MCF 10A (cell line): ENCODE results near the gene PIP5KL1. TPM values are rescaled to one million over a fixed set of nuclear protein-coding genes. Genes with fewer than 3 reads are reported as not detected.
A peak's percentile ranks its signal among the peaks of the same experiment; 100 is the strongest.

Source experiments
- BruUV-seq: library from RNA; stranded (reverse); fragments of 400-500 nt; replicated peaks from 2 replicates; lab custom pipeline; 2021; lab: Mats Ljungman, UMichigan
- CTCF ChIA-PET: fragments of 300-600 bp; sonication (Branson Sonifier 250); formaldehyde crosslinking; extraction: SDS; loops from one replicate; lab custom pipeline; 2021; ENCODE audit warnings: antibody characterized with exemption, inconsistent platforms; lab: Yijun Ruan, JAX
- POLR2A ChIA-PET: fragments of 300-600, 350-650 bp; sonication (Branson Sonifier 250); formaldehyde crosslinking; extraction: SDS; loops from one replicate; lab custom pipeline; 2020; ENCODE audit warnings: antibody characterized with exemption, inconsistent platforms; lab: Yijun Ruan, JAX
- DNase-seq: peaks from one replicate; pipeline ENCODE4 v3.0.0-alpha.2; 2018; ENCODE audit not compliant: unreplicated experiment
- H3K27ac Mint-ChIP-seq: one replicate; pipeline ENCODE4 v1.8.0; 2022; ENCODE audit warnings: mild to moderate bottlenecking, low read depth, mixed read lengths; ENCODE audit not compliant: unreplicated experiment
- H3K27me3 Mint-ChIP-seq: one replicate; pipeline ENCODE4 v1.8.0; 2022; ENCODE audit warnings: mixed read lengths; ENCODE audit not compliant: insufficient read depth, unreplicated experiment
- H3K36me3 Mint-ChIP-seq: one replicate; pipeline ENCODE4 v1.8.0; 2022; ENCODE audit warnings: mild to moderate bottlenecking, moderate library complexity, mixed read lengths; ENCODE audit not compliant: insufficient read depth, unreplicated experiment
- H3K4me1 Mint-ChIP-seq: one replicate; pipeline ENCODE4 v1.8.0; 2022; ENCODE audit warnings: mixed read lengths; ENCODE audit not compliant: insufficient read depth, unreplicated experiment
- H3K4me3 Mint-ChIP-seq: one replicate; pipeline ENCODE4 v1.8.0; 2022; ENCODE audit warnings: mild to moderate bottlenecking, moderate library complexity, mixed read lengths; ENCODE audit not compliant: unreplicated experiment
- H3K9me3 Mint-ChIP-seq: one replicate; pipeline ENCODE4 v1.8.0; 2022; ENCODE audit warnings: mixed read lengths; ENCODE audit not compliant: unreplicated experiment
- intact Hi-C: fragments of 100-400 bp; cut with micrococcal nuclease; formaldehyde crosslinking; loops from 2 replicates; pipeline ENCODE4 v1.14.1; 2022
- total RNA-seq: library from RNA; stranded (reverse); gene quantifications from 2 replicates; pipeline ENCODE4 v1.2.3, GENCODE V29; 2022
- TF ChIP-seq, protein P1 (sequence below): fragments of 200-600 bp; IDR thresholded peaks from one replicate; pipeline ENCODE4 v1.8.0; 2022; ENCODE audit warnings: antibody characterized with exemption, mild to moderate bottlenecking; ENCODE audit not compliant: unreplicated experiment

PIP5KL1 gene
- total RNA-seq, 1 experiment from 2014 or later = 4.0 TPM

DNA sequence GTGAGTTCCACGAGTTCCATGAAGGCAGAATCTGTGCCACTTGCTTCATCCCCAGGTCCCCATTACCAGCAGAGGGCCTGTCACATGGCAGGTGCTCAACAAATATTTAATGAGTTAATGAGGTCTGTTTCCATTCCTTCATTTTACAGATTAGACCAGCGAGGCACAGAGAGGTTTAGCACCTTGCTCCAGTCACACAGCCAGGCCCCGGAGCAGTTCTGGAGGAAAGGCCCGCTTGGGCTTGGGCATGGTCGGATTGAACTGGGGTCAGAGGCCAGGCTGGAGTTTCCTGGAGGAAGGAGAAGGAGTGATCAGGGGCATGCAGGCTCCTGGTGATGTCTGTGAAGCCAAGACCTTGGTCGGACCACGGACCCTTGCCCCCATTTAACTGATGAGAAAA is 9.8 kb downstream of the PIP5KL1 start:
- ChIA-PET CTCF (interaction anchor here (0.5 to 5.0 kb wide), 38 partner anchors 8 to 1216 kb away, joined by 3 to 51 read pairs (median 4); partner anchors contain the start of genes CDK9, DPM2, SLC25A25 and TOR2A), POLR2A (interaction anchor here (0.6 to 6.0 kb wide), 14 partner anchors 14 to 857 kb away, joined by 3 to 35 read pairs (median 4); partner anchors contain the start of genes CDK9, LRSAM1, ST6GALNAC6 and TOR2A)
- Mint-ChIP-seq H3K4me3 (no peak overlapping the region), H3K36me3 (no peaks in the 10 kb centered on the region), H3K4me1 (peaks cover 33% of the 10 kb centered on the region), H3K9me3 (no peaks in the 10 kb centered on the region), H3K27me3 (no peaks in the 10 kb centered on the region), H3K27ac (peak overlapping the region; percentile 23)
- DNase-seq = no peak
- TF ChIP-seq, protein P1, sequence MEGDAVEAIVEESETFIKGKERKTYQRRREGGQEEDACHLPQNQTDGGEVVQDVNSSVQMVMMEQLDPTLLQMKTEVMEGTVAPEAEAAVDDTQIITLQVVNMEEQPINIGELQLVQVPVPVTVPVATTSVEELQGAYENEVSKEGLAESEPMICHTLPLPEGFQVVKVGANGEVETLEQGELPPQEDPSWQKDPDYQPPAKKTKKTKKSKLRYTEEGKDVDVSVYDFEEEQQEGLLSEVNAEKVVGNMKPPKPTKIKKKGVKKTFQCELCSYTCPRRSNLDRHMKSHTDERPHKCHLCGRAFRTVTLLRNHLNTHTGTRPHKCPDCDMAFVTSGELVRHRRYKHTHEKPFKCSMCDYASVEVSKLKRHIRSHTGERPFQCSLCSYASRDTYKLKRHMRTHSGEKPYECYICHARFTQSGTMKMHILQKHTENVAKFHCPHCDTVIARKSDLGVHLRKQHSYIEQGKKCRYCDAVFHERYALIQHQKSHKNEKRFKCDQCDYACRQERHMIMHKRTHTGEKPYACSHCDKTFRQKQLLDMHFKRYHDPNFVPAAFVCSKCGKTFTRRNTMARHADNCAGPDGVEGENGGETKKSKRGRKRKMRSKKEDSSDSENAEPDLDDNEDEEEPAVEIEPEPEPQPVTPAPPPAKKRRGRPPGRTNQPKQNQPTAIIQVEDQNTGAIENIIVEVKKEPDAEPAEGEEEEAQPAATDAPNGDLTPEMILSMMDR = no peak
- intact Hi-C loops = loop anchor here (1.0 to 10.0 kb wide), 4 partner anchors 46 to 706 kb away; partner anchors contain the start of gene TOR2A
- no TSS peak for BruUV-seq

DNA sequence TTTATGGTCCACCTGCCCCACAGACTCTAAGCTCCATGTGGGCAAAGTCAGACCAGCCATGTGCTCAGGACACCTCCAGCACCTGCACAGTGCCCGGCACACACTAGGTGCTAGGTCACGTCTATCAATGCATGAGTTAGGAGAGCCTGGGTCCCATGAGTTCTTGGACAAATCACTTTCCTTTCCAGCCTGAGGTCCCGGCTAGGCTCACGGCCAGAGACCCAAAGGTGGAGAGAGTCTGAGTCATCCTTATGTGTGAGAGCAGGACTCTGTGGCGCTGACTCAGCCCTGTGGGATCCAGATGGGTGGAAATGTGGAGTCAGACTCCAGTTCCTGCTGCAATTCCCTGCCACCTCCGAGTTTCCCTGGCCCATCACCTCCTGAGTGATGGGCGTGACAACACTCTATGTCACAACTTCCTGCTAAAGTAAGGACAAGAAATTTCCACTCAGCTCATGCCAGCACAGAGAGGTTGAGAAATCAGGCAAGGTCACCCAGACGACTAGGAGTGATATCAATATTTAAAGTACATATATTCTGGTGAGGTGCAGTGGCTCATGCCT is 11.2 kb downstream of the PIP5KL1 start:
- peak overlapping the region; percentile 93 for H3K27ac Mint-ChIP-seq
- TF ChIP-seq, protein P1 = no peak
- no TSS peak for BruUV-seq
- POLR2A ChIA-PET = interaction anchor here (0.6 to 6.0 kb wide), 22 partner anchors 9 to 464 kb away, joined by 3 to 35 read pairs (median 4); partner anchors contain the start of genes AK1, CDK9, FPGS and PIP5KL1
- no peaks in the 10 kb centered on the region for H3K9me3 Mint-ChIP-seq
- no peaks in the 10 kb centered on the region for H3K36me3 Mint-ChIP-seq
- H3K4me3 Mint-ChIP-seq = no peak overlapping the region
- CTCF ChIA-PET = interaction anchor here (0.6 to 5.0 kb wide), 11 partner anchors 10 to 331 kb away, joined by 3 to 51 read pairs (median 4); partner anchors contain the start of genes CDK9 and TOR2A
- intact Hi-C loops = loop anchor here (1.0 to 5.0 kb wide), 3 partner anchors 117 to 179 kb away; partner anchors contain the start of genes CDK9 and FPGS
- H3K27me3 Mint-ChIP-seq = no peaks in the 10 kb centered on the region
- peak; percentile 100 for DNase-seq
- peaks cover 33% of the 10 kb centered on the region for H3K4me1 Mint-ChIP-seq

DNA sequence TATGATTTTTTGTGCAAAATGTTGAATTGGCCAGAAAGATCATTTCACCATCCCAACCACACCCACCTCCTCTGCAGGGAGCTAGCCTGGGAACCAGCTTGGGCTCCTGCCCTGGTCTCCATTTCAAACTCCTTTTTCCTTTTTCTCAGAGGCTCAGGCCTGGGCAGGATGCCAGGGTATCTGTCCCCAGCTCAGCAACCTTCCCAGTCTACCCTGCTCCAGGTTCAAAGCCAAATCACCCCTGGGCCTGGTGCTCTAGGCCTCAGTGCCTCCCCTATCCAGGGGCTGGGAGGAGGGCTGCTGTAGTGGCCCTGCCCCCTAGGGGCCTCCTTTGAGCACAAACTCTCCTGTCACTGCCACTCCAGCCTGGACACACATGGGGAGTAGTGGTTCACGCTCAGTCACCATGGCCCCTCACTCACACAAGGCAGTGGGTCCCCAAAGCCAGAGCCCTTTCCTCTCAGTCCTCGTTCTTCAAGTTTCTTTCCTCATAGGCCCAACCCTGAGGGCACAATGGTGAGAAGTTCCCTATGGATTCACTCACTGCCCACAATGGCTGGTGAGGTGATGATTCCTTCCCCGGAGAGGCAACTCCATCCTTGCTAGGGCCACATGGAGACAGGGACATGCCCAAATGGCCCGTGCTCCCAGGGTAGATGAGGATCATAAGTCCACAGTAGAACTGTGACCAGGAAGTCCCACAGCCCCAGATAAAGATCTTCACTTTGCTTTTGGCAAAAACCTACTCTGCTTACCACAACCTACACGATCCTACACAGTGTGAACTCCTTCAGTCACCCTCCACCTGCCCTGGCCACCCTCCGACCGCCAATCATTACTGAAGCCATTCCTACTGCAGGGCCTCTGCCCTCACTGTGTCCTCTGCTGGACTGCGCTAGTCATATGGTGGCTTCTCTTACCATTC is 12.1 kb downstream of the PIP5KL1 start:
- Mint-ChIP-seq H3K4me1 (peaks cover 27% of the 10 kb centered on the region), H3K9me3 (no peaks in the 10 kb centered on the region), H3K27ac (peak overlapping the region; percentile 93), H3K4me3 (peak overlapping the region; percentile 19), H3K36me3 (peaks cover 5% of the 10 kb centered on the region), H3K27me3 (no peaks in the 10 kb centered on the region)
- intact Hi-C loops = loop anchor here (1.0 to 5.0 kb wide), 3 partner anchors 116 to 178 kb away; partner anchors contain the start of genes CDK9 and FPGS
- TF ChIP-seq, protein P1 = no peak
- DNase-seq = peak; percentile 82
- no TSS peak for BruUV-seq
- POLR2A ChIA-PET = interaction anchor here (0.6 to 6.0 kb wide), 16 partner anchors 12 to 339 kb away, joined by 3 to 35 read pairs (median 5); partner anchors contain the start of genes CDK9, FPGS, PIP5KL1 and ST6GALNAC6
- CTCF ChIA-PET = interaction anchor here (0.6 to 5.0 kb wide), 3 partner anchors 19 to 331 kb away, joined by 3 to 51 read pairs (median 3); partner anchors contain the start of gene ST6GALNAC6
